Gastrocnemius medialis (tissue), 4 donors: ENCODE data around the gene PLLP. TPM values are rescaled to one million over a fixed set of nuclear protein-coding genes. Genes with fewer than 3 reads are reported as not detected.

Experiments used
- ATAC-seq, 2 donors: fragments of 150-250 bp; one replicate each; pipeline ENCODE4 v1.9.1; 2016
- DNase-seq, 2 donors: peaks; one replicate each; pipeline ENCODE4 v3.0.0-alpha.2; 2019
- H3K27ac ChIP-seq, 4 donors: fragments of 200-600 bp; sonication (generic); 1 replicate in 1 of 4; 2 replicates in 3 of 4; pipeline ENCODE4 v1.5.1; 2016 to 2018; ENCODE audit warnings: mild to moderate bottlenecking in 2 of 4, moderate library complexity in 1 of 4
- H3K27me3 ChIP-seq, 3 donors: fragments of 200-600 bp; sonication (generic) in 2 of 3; 1 replicate in 1 of 3; 2 replicates in 2 of 3; pipeline versions ENCODE4 v1.5.1 to v1.6.0; 2016 to 2019; ENCODE audit warnings: mild to moderate bottlenecking in 1 of 3, moderate library complexity in 1 of 3
- H3K36me3 ChIP-seq, 2 donors: fragments of 200-600 bp; sonication (generic) in 1 of 2; one replicate each; pipeline ENCODE4 v1.5.1; 2017 to 2018
- H3K4me1 ChIP-seq, 2 donors: fragments of 200-600 bp; sonication (generic) in 1 of 2; one replicate each; pipeline ENCODE4 v1.5.1; 2016 to 2017; ENCODE audit warnings: mild to moderate bottlenecking in 2 of 2
- H3K4me3 ChIP-seq, 4 donors: fragments of 200-600 bp; sonication (generic) in 3 of 4; 1 replicate in 1 of 4; 2 replicates in 3 of 4; pipeline ENCODE4 v1.5.1; 2016 to 2019; ENCODE audit warnings: mild to moderate bottlenecking in 2 of 4
- H3K9me3 ChIP-seq, 3 donors: fragments of 200-600 bp; sonication (generic) in 2 of 3; 1 replicate in 1 of 3; 2 replicates in 2 of 3; pipeline ENCODE4 v1.5.1; 2016 to 2019
- POLR2A ChIP-seq, 2 donors: fragments of 450-650 bp; IDR thresholded peaks; one replicate each; pipeline ENCODE4 v1.6.1; 2017; ENCODE audit warnings: antibody characterized with exemption in 2 of 2, mild to moderate bottlenecking in 2 of 2, moderate library complexity in 2 of 2
- in situ Hi-C, 4 donors: fragments of 200-750 bp; cut with MboI; loops; one replicate each; pipeline versions ENCODE4 v1.15.0 to v1.8.0; 2017; ENCODE audit warnings: low sequenced_read_pairs in 4 of 4
- intact Hi-C: fragments of 100-400 bp; cut with DNase I; formaldehyde crosslinking; loops from one replicate; pipeline ENCODE4 v1.15.1; 2023; ENCODE audit warnings: low total_unique reads
- total RNA-seq, 4 donors: library from RNA; depleted of rRNA; stranded (reverse); fragments of >200 nt; gene quantifications; one replicate each; pipeline versions ENCODE4 v1.1.0 to v1.2.3, GENCODE V29; 2016
- TF ChIP-seq, protein P1 (sequence below), 5 experiments: fragments of 450-650 bp in 3 of 5; fragments of 200-600 bp in 2 of 5; sonication (generic) in 2 of 5; IDR thresholded peaks in 4 of 5; conservative IDR thresholded peaks in 1 of 5; 1 replicate in 4 of 5; 2 replicates in 1 of 5; pipeline ENCODE4 v1.5.1; 2016 to 2019; ENCODE audit warnings: antibody characterized with exemption in 5 of 5, mild to moderate bottlenecking in 3 of 5, moderate library complexity in 3 of 5

PLLP gene
- total RNA-seq, 4 donors from 2014 or later = 1.2 to 6.2 (median 4.7) TPM

DNA sequence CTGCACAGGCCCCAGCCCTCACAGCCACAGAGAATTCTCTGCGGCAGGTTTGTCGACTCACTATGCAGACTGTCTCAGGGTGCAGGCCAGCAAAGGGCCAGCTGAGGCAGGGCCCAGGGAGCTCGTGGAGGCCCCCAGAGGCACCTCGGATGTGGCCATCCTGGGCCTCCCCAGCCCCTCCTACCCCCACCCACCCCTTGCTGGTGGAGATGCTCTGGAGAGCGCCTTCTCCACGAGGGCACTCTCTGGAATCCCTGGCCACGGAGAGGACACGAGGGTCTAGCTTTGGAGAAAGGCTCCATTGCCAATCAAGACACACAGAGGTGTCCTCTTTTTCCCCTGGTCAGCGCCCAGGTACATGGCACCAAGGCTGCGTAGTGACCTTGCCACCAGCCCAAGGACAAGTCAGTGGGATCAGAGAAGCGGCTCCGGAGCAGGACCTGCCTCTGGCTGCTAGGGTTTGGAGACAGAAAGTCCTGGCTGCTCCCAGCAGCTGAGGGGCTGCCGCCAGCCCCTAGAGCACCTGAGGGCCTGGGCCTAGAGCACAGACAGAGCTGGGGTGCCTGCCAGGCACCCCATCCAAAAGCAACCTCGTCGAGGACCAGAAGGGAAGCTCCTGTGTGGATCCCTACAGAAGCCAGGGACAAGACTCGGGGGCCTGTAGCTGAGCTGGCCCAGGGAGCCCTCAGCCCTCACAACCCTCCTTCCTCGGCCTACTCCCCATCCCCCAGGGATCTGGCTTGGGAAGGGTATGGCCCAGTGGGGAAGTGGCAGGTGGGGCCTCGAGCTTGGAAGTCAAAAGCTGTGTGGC lies 20.7 kb downstream of the PLLP start:
- no peak for DNase-seq
- in situ Hi-C loops (no loop called here), intact Hi-C loops (no loop called here)
- Histone ChIP-seq H3K9me3 (no peaks in the 10 kb centered on the region), H3K27me3 (no peaks in the 10 kb centered on the region), H3K4me3 (no peak overlapping the region), H3K4me1 (no peaks in the 10 kb centered on the region), H3K36me3 (no peaks in the 10 kb centered on the region), H3K27ac (no peak overlapping the region)
- TF ChIP-seq POLR2A (IDR thresholded peaks at IDR 0.05) = no peak
- TF ChIP-seq, protein P1, sequence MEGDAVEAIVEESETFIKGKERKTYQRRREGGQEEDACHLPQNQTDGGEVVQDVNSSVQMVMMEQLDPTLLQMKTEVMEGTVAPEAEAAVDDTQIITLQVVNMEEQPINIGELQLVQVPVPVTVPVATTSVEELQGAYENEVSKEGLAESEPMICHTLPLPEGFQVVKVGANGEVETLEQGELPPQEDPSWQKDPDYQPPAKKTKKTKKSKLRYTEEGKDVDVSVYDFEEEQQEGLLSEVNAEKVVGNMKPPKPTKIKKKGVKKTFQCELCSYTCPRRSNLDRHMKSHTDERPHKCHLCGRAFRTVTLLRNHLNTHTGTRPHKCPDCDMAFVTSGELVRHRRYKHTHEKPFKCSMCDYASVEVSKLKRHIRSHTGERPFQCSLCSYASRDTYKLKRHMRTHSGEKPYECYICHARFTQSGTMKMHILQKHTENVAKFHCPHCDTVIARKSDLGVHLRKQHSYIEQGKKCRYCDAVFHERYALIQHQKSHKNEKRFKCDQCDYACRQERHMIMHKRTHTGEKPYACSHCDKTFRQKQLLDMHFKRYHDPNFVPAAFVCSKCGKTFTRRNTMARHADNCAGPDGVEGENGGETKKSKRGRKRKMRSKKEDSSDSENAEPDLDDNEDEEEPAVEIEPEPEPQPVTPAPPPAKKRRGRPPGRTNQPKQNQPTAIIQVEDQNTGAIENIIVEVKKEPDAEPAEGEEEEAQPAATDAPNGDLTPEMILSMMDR (IDR thresholded peaks at IDR 0.05 in 4 of 5, conservative IDR thresholded peaks at IDR 0.05 in 1 of 5) = no peak
- no peak for ATAC-seq

DNA sequence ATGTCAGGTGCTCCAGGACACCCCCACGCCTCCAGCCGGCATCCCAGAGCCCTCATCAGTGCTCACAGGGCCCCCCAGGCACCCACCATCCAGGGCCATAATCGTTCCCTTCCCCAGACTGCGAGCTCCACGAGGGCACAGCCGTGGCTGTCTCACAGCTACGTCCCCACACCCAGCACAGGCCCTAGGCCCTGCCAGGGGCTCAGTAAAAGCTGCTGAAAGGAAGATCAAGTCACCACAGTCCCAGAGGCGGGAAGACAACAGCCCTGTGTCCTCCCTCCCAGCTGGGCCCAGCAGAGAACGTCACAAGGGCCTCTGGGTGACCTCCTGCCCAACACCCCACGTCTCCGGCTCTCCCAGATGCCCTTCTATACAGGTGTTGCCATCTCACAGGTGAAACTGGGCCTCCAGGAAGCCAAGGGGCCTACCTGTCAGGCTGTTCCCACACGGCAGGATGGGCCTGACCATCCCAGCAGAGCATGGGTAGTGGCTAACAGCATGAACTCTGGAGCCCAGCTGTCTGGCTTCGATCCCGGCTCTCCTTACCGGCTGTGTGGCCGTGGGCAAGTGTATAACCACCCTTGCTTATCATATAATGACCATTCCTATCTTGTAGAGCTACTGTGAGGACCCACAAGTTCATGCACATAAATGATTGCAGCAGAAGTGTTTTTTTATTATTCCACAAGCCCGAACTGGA lies 21.5 kb downstream of the PLLP start:
- H3K9me3 ChIP-seq = no peaks in the 10 kb centered on the region
- no peak for TF ChIP-seq POLR2A (IDR thresholded peaks at IDR 0.05)
- TF ChIP-seq, protein P1 (IDR thresholded peaks at IDR 0.05 in 4 of 5, conservative IDR thresholded peaks at IDR 0.05 in 1 of 5) = no peak
- H3K27ac ChIP-seq = no peak overlapping the region
- no peaks in the 10 kb centered on the region for H3K4me1 ChIP-seq
- intact Hi-C loops = no loop called here
- DNase-seq (no peak), ATAC-seq (no peak)
- H3K36me3 ChIP-seq = no peaks in the 10 kb centered on the region
- in situ Hi-C loops = no loop called here
- no peak overlapping the region for H3K4me3 ChIP-seq
- H3K27me3 ChIP-seq = no peaks in the 10 kb centered on the region

DNA sequence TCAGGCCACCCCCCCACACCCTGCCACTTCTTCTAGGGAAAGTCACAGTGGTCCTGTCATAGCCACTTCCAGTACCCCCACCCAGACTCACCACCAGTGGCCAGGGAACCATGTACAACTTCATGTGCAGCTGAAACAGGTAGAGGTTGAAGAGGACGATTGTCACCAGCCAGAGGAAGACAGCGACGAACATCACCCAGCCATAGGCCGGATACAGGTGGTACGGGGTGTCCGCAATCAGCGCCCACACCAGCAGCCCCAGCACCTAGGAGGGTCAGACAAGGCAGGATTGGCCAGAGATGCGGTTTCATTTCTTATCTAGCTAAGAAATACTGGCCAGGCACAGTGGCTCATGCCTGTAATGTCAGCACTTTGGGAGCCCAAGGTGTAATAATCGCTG lies 22.7 kb downstream of the PLLP start:
- DNase-seq (peak in 1 of 2 donors; percentile 4), ATAC-seq (no peak)
- H3K27me3 ChIP-seq = no peaks in the 10 kb centered on the region
- intact Hi-C loops (no loop called here), in situ Hi-C loops (no loop called here)
- H3K9me3 ChIP-seq = no peaks in the 10 kb centered on the region
- no peak overlapping the region for H3K4me3 ChIP-seq
- H3K4me1 ChIP-seq = no peaks in the 10 kb centered on the region
- TF ChIP-seq, protein P1 (IDR thresholded peaks at IDR 0.05 in 4 of 5, conservative IDR thresholded peaks at IDR 0.05 in 1 of 5) = no peak
- TF ChIP-seq POLR2A (IDR thresholded peaks at IDR 0.05) = no peak
- H3K36me3 ChIP-seq = peaks cover 0 to 8% of the 10 kb centered on the region in 2 donors
- H3K27ac ChIP-seq = no peak overlapping the region

DNA sequence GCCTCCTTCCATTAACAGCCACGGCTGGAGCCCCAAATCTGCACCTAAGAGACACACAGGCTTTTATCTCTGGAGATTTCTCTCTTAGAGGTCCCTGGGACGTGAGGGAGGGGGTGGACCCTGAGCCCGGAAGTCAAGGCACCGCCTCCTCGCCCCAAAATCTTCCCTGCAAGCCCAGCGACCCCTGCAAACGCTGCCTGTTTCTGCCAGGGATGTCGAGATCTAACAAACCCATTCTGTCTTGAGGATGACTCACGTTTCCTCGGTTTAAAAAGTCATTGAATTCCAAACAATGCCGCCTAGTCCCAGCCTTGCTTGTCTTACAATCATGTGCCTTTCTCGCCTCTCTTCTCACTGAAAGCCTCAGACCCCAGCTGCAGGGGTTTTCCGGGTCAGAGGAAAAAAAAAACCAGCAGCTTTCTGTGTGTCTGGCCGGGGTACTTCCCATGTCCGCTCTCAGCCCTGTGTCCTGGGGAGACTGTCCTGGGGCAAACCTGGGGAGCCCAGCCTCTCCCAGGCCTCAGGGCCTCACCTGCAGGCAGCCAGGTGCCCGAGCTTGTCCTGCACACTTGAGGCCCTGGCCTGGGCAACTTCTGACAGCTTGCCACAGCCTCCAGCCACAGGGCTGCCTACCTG lies 24.1 kb downstream of the PLLP start:
- TF ChIP-seq POLR2A (IDR thresholded peaks at IDR 0.05) = no peak
- TF ChIP-seq, protein P1 (IDR thresholded peaks at IDR 0.05 in 4 of 5, conservative IDR thresholded peaks at IDR 0.05 in 1 of 5) = no peak
- H3K9me3 ChIP-seq = no peaks in the 10 kb centered on the region
- intact Hi-C loops = no loop called here
- no peaks in the 10 kb centered on the region for H3K4me1 ChIP-seq
- no peak overlapping the region for H3K4me3 ChIP-seq
- no peak for DNase-seq
- in situ Hi-C loops = no loop called here
- peaks cover 0 to 18% of the 10 kb centered on the region in 2 donors for H3K36me3 ChIP-seq
- peak overlapping the region; percentile 41 to 67 (median 60) for H3K27ac ChIP-seq
- ATAC-seq = peak; percentile 47 to 53
- H3K27me3 ChIP-seq = no peaks in the 10 kb centered on the region
